Measurements from ENCODE around the gene TMEM89.

Gene TMEM89, protein sequence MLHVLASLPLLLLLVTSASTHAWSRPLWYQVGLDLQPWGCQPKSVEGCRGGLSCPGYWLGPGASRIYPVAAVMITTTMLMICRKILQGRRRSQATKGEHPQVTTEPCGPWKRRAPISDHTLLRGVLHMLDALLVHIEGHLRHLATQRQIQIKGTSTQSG
- 0.04 to 0.10 reads per million in 2 donors for total RNA-seq

GRCh38 chr3:48621461-48621869 is at the start of gene TMEM89:
Gene TMEM89 (minus strand): TSS chr3:48621769. CDS start chr3:48621756, 13 bp downstream.
- DNase-seq = no peak

DNA sequence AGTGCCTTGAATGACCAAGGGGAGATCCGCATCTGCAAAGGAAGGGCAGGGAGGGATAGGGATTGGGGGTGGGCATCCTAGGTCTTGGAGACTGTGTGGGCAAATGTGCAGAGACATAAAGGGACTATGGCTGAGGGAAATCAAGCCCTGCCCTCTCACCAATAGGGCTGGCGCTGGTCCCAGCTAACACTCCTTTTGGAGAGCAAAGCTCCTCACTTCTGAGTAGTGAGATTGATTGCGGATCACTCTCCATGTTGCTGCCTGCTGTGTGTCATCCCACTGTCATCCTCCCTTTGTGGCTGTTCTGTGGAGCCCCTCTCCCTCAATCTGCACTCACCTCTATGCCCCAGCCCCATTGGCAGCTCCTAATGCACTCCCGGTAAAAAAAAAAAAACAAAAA is 43.4 kb upstream of the TMEM89 start:
- no peak for DNase-seq

- DNase-seq = no peak
Measured at GRCh38 chr3:48664313-48664644, 42.7 kb upstream of the TMEM89 start.

DNA sequence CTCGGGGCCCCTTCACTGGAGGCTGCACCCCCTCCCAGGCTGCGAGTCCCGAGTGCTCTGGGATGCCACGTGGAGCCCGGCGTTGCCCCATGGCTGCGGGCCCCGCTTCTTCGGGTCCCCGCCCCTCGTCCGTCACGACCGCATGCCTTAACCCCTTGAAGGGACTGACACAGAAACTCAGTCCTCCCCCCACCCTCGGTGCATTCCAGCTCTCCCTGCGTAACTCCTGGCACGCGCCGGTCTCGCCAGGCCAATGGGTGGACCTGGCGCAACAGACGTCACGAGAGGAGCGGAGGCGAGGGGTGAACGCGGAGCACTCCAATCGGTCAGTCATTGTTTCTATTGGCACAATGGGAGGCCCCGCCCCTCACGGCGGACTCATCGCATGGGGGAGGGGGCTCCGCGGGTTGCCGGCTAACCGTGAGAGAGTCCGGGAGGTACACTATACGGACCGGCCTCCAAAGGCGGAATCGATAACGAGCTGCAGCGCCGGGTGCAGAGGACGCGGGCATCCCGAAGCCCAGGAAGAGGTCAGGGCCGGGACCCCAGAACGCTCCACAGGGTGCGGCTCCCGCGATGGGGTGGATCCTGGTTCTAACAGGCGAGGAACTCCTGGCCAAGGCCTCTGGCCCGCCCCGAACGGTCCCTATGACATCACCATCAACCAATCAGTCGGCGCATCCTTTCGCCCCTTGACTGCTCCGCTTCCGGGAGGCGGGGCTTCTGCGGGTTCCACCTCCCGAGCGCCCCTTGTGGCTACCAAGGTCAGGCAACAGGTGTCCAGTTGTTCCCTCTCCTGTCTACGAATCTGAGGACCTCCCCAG is 42.1 kb upstream of the TMEM89 start:
- peak; percentile 55 for DNase-seq

- peak; percentile 32 for DNase-seq
Measured at GRCh38 chr3:48662753-48663488, 41.4 kb upstream of the TMEM89 start, which contains the start of gene CELSR3. Gene CELSR3 (minus strand): TSS chr3:48662886. CDS start chr3:48662634, 252 bp downstream.

DNA sequence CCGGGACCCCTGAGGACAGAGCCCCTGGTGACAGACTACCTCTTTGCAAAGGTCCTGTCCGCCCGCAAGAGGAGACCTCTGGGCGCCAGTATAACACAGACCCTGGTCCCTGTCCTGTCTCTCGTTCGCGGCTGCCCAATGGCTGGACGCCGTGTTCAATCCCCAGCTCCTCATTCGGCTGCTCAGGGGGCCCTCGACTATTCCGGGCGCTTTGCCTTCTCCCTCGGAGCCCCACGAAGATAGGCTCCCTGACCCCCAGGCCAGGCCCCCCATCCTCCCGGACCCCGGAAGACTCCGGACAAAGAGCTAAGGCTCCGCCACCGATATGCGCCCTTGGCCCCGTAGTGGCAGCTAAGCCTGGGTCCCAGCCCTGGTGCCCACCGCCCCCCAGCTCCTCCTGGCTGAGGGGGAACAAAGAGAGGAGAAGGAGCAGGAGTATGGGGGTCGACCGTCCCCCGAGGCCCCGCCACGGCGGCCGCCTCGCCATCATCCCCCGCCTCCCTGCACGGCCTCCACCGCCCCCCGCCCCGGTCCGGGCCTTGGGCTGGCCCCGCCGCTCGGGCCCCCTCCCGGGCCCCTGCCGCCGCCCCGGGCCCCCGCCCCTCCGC is 40.7 kb upstream of the TMEM89 start:
- DNase-seq = no peak

DNA sequence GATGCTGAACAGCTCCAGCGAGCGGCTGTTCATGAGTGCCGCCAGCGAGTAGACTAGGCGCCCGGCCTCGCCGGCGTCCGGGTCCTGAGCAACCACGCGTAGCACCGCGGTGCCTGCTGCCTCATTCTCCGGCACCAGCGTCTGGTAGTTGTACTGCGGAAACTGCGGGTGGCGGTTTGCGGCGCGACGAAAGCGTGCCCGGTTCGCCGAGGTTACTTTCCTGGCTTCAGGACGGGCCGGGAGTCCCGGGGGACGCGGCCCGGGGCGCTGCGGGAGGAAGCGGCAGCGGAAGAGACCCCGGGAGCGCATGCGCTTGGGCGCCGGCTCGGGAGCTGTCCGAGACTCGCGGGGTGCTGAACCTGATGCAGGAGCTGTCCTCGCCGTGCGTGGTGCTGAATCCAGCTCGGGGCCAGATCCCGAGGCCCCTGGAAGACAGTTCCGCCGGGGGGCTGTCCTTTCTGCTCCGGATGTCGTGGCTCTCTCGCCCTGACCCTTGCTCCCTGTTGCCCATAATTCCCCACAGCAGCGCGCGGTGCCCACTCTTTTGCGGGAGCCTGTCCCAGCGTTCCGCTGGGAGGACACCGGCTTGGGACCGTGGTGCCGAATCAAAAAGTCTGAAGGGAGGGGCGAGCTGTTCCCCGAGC is 40.1 kb upstream of the TMEM89 start:
- DNase-seq = peak; percentile 60

DNA sequence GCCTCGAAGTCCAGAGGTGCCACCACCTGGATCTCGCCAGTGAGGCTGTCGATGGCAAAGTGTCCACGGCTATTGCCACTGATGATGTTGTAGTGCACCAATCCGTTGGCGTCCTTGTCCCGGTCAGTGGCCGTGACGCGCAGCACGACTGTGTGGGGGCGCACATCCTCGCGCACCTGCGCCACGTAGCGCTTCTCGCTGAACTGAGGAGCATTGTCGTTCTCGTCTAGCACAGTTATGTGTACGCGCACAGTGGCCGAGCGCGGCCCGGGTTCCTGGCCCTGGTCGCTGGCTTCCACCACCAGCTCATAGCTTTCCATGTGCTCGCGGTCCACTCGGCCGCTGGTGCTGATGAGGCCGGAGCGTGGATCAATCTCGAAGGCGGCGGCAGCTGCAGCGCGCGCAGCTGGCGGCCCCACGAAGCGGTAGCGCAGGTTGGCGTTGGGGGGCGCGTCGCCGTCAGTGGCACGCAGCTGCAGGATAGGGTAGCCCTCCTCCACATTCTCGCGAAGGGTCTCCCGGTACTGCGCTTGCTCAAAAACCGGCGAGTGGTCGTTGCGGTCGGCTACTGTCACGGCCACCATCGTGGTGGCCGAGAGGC is 39.3 kb upstream of the TMEM89 start:
- no peak for DNase-seq

DNA sequence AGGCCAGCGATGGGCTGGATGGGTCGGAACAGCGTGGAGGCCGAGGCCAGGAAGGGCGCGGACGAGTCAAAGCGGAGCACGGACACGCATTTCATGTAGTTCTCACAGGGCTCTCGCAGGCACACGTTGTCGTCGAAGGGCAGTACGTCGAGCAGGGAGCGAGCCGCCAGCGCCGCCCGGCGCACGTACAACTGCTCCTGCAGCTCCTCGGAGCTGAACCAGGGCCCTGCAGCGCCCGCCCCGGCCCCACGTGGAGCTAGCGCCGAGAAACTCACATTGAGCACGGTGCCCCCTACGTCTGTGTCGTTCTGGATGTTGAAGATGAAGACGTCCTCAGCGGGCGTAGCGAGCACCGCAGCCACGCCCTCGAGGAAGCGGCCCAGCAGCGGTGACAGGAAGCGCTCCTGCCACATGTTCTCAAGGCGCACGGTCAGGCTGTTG is 35.3 kb upstream of the TMEM89 start:
- peak; percentile 24 for DNase-seq

GRCh38 chr3:48656061-48656840 is 34.7 kb upstream of the TMEM89 start:
- peak; percentile 76 for DNase-seq

DNA sequence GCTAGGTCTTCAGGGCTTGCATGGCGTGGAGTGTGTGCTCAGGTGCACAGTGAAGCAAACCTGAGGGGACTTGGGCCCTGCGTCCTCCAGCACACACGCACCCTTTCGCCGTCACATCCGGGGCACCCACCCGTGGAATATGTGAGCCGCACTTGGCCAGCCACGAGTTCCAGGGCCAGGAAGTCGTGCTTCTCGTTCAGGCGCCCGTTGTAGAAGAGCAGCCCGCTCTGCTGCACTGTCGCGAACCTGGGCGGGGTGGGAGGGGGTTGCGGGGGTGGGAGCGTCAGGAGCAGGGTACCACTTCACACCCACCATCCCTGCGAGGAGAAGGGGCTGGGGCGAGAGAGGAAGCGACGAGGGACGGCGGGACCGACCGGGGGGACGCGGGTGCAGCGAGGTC is 34.0 kb upstream of the TMEM89 start:
- peak; percentile 44 for DNase-seq

DNA sequence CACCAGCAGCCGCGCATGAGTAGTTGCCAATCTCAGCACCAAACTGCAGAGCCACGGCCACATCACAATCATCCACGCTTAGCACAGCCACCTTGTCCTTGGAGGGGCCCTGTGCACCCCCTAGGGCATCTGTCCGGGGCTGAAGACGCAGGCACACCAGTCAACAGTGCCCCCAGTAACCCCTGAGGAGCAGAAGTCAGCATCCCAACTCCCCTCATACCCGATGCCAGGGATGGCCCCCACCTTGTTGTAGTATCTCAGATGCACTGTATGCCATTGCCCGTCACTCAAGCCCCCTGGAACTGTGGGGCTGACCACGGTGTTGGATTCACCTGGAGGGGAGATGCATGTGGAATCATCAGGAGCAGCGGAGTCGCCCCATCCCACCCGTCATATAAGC is 33.5 kb upstream of the TMEM89 start:
- DNase-seq = no peak

- DNase-seq = no peak
Measured at GRCh38 chr3:48652923-48653715, 31.6 kb upstream of the TMEM89 start.

DNA sequence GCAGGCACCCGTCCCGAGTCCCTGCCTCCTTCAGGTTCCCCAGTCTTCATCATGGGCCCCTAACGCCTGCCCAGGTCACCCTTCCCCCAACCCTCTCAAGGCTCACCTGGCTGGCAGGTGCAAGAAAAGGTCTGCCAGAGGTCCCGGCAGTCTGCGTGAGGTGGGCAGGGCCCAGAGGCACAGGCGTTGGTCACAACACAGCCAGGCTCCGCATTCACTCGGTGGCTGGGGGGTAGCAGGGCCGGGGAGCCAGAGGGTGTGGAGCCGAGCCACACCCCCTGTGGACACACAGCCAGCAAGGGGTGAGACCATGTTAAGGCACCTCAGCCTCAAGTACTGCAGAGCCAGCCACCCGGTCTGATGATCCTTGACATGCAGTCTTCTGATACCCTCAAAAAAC is 30.2 kb upstream of the TMEM89 start:
- no peak for DNase-seq

- DNase-seq = no peak
Measured at GRCh38 chr3:48650723-48651122, 29.2 kb upstream of the TMEM89 start.

- no peak for DNase-seq
Measured at GRCh38 chr3:48648188-48648850, 26.8 kb upstream of the TMEM89 start.

DNA sequence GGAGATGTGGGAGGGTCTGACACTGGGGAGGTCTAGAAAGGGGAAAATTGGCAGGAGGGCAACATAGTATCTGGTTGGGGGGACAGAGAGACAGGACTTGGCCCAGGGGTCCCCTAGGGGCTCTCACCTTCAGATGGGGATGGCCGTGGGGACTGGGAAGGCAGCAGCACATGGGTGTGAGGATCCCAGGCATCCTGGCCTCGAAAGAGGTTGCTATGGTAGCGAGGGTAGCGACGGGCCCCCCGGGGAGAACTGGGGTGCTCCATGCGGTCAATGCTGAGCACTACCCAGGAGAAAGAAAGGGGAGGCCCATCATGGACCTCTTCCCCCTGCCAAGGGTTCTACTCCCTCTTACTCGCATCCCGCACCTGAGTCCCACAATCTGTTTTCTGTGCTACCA is 26.1 kb upstream of the TMEM89 start:
- no peak for DNase-seq

GRCh38 chr3:48644898-48645760 is 23.6 kb upstream of the TMEM89 start:
- no peak for DNase-seq

- DNase-seq = no peak
Measured at GRCh38 chr3:48642605-48643004, 21.0 kb upstream of the TMEM89 start.
